Esophagus muscularis mucosa (tissue), 3 donors: Measurements from ENCODE around the gene TNC.

Experiments
- CTCF ChIP-seq, 3 experiments: fragments of 200-600 bp in 2 of 3; fragments of 450-650 bp in 1 of 3; sonication (generic) in 2 of 3; IDR thresholded peaks; one replicate each; pipeline ENCODE4 v1.5.1; 2017 to 2019; ENCODE audit warnings: antibody characterized with exemption in 3 of 3, mild to moderate bottlenecking in 2 of 3, moderate library complexity in 1 of 3
- POLR2A ChIP-seq: fragments of 450-650 bp; IDR thresholded peaks from one replicate; pipeline ENCODE4 v1.6.1; 2017; ENCODE audit warnings: antibody characterized with exemption, moderate library complexity, mild to moderate bottlenecking, low read depth

DNA sequence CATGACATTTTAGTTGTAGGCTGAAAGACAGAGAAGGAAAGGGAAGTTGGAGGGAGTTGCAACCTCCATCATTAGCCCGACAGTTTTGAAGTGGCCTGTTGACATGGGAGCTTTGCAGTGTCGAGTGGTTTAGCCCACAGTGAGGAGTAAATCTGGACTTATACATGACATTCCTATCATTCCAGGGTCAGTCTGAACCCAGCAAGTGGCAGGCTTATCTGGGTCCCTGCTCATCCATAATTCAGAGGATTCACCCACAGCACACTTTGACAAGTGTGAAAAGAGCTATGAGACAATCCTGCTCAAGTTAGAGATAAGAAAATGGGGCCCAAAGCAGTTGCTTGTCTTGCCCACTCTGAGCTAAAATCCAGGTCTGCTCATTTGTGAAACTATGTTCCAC, 8.4 kb upstream of the TNC start:
- TF ChIP-seq CTCF (IDR thresholded peaks at IDR 0.05) = no peak
- TF ChIP-seq POLR2A = no peak
